HG03575 (cell line): Measurements from ENCODE around the gene TMEM132D.

Experiments
- ATAC-seq: cut with Tn5 transposase; IDR thresholded peaks from one replicate; pipeline ENCODE4 v1.9.1; 2021; ENCODE audit not compliant: unreplicated experiment, insufficient number of reproducible peaks, low FRiP score; ENCODE audit errors: extremely low read depth

The TMEM132D gene

GRCh38 chr12:129530984-129531383 lies 372.8 kb downstream of the TMEM132D start:
- ATAC-seq: no peak

DNA sequence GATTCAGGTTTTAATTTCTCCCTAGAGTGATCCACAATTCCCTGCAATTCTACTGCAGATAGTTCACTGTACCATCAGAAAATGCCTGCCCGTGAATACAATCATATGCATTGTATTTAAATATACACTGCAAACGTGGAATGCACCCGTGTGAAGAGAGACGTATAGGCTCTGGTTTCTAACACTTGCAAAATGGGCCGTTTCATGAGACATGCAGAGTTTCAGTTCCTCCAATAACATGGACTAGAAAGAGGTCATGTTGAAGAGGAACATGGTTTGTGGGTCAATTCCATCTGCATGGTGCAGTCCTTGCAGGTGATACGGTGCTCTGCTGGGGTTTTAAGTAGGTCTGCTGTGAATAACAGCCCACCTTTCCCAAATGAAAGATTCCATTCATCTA lies 373.3 kb downstream of the TMEM132D start:
- no peak for ATAC-seq

- ATAC-seq: no peak
These were observed 376.3 kb downstream of the TMEM132D start for GRCh38 chr12:129527506-129527905.

GRCh38 chr12:129523621-129524020 lies 380.2 kb downstream of the TMEM132D start:
- ATAC-seq: no peak

DNA sequence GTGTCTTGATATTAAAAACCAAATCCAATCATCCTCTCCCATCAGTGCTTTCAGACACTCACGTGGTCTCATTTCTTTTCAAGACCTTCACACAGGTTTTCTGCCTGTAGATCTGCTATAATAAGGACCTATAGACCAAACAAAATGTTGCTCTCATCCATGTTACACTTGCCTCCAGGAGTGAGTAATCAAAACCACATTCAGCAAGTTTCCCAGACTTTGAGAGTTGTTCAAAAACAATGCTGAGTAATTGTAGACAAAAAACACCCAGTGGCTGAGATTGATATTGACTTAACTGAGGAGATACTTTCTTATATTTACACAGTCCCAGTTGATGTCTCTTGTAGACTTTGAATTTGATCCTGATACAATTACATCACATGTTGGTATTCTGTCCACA lies 383.1 kb downstream of the TMEM132D start:
- no peak for ATAC-seq

- ATAC-seq: no peak
These were observed 400.0 kb downstream of the TMEM132D start for GRCh38 chr12:129503802-129504201.

DNA sequence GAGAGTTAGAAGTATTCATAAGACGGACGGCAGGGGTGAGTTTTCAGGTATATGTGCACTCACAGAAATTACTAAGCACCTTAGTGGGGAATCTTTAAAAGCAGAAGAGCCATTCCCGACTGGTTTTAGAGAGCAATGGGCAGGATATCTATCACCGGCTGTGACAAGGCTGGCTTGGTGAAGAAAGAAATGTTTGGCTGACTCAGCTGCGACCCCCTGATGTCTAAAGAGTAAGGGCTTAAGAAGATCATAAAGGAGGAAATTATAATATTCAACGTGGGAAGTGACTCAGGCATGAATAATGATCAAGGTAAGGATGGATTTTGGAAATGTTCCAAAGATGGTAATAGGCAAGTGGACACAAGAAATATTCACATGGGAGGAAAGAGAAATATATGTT lies 407.6 kb downstream of the TMEM132D start:
- no peak for ATAC-seq

DNA sequence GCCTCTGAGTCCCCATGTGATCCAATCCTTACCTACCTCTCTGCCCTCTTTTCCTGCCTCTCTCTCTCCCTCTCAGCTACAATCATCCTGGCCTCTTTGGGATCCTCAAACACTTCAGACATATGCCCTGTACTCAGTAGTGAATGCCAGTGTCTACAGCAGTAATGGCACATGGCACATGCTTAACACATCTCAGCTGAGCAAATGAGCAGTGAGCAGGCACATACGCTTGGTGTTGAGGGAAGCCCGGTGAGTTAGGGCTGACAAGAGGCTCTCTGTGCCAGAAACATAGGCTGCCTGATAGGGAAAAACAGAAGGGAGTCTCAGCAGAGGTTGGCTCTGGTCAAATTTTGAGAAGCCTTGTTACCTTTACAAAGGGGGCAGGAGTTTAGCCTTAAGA lies 409.1 kb downstream of the TMEM132D start:
- no peak for ATAC-seq

DNA sequence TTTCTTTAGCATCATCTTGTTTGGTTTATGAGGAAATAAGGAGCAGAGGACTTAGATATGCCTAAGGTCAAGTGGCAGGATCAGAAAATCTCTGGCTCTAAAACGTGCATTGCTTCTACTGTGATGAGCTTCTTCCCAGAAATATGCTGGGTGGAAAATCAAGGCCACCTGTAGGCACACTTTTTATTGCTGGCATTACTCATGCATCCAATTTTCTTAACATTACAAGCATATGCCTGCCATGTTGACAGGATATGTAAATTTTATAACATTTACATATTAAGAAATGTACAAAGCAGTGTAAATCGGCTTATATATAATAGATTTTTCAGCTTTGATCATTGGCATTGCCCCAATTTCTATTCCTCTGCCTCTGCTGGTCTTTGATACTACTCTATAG lies 409.6 kb downstream of the TMEM132D start:
- no peak for ATAC-seq

DNA sequence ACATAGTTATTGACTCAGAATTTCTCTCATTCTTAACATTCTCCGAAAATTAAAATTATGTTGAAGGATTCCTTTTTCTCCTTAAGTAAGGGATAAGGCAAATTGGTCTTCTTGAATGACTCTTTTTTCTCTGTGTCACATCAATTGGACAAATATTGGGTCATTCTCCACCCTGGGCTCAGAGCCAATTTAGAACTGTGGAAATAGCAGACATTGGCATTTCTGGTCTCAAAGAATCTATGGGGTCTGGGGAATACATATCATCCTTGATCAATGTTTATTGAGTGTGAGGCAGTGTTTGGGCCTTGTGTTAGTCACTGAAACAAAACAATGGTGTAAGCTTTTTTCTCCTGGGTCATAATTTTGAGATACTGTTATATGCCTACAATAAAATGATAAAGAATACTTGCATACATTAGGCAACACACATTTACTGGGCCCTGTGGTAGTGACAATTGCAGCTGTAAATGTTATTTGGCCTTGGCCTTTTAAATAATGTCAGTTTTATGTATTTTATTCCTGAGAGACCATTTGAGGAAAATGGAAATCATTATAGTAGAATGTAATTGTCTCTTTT lies 414.6 kb downstream of the TMEM132D start:
- no peak for ATAC-seq

- ATAC-seq: no peak
These were observed 416.9 kb downstream of the TMEM132D start for GRCh38 chr12:129486931-129487330.

GRCh38 chr12:129483111-129483893 lies 420.5 kb downstream of the TMEM132D start:
- no peak for ATAC-seq

- no peak for ATAC-seq
These were observed 421.9 kb downstream of the TMEM132D start for GRCh38 chr12:129481921-129482320.

DNA sequence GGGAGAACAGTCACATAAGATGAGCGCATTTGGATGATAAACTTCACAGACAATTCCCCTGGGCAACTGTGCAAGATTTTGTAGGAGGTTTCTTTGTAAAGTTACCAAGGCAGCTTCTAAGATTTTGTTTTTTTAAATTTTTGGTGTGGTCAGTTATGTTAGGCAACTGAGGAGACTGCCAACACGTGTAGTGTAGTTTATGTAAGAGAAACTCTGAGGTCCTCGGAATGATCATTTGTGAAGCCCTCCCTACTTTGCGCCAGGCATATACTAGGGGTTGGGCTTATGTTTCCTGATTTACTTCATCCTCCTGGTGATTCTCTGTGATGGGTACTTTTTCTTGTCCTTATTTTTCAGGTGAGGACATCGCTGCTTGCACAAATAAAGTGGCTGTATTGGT lies 433.6 kb downstream of the TMEM132D start:
- ATAC-seq: no peak

GRCh38 chr12:129467726-129468125 lies 436.1 kb downstream of the TMEM132D start:
- ATAC-seq: no peak

DNA sequence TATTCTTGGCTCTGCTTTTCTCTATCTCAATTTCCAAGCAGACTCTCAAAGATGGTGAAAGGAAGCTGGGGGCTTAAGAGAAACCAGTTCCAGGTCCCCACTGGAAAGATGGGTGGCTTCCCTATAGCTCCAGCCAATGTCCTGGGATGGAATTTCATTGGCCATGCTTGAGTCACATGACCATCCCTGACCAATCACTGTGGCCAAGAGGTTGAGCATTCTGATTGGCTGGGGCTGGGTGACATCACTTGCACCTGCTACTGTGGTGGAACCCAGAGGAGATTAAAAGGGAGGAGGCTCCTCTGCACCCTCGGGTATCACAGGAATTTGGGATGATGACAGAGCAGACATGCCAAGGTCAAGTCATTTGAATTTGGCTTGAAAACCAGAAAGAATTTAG lies 436.5 kb downstream of the TMEM132D start:
- no peak for ATAC-seq

DNA sequence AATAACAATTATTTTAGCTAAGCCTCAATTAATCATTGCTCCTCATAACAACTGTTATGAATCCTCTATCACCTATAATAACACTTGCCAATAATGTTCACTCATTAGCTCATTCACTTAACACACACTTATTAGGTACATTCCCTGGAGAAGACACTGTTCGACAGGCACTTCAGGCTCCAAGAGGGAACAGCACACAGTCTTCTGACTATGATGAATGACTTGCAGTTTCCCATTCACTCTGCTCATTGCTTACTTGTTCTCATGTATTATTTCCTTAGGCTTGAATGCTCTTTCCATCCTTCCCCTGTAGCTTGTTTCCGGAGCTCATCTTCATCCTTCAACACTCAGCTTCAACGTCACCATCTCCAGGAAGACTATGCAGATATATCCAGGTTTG lies 437.3 kb downstream of the TMEM132D start:
- ATAC-seq: no peak

DNA sequence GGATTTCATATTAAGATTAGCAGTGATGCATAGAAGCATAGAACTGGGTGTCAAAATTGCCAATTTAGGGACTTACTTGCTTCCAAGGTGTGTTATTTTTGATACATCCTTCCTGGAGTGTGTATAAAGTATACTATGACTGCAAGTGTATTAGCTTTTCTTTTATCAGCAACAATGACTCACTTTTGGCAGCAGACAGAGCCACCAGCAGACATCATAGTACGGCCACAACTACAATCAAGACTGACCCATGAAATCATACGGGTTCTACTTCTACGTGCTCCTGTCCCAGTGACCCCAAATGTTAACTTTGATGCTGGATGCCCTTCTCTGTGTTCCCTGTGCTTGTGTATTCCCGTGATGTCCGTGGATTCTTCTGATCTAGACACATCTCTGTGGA lies 443.9 kb downstream of the TMEM132D start:
- ATAC-seq: no peak

GRCh38 chr12:129446696-129447095 lies 457.1 kb downstream of the TMEM132D start:
- ATAC-seq: no peak

GRCh38 chr12:129440278-129440677 lies 463.5 kb downstream of the TMEM132D start:
- ATAC-seq: no peak

- no peak for ATAC-seq
These were observed 469.0 kb downstream of the TMEM132D start for GRCh38 chr12:129434790-129435189.
